GM12878 (cell line): ENCODE measurements around the gene SCGB1C2.

Source experiments
- CBX3 ChIP-seq: fragments of 200-600 bp; sonication (generic); IDR thresholded peaks from 2 replicates; pipeline ENCODE4 v1.6.1; 2016; ENCODE audit warnings: low read depth, borderline replicate concordance
- DPF2 ChIP-seq: fragments of 450-650 bp; IDR thresholded peaks from 2 replicates; pipeline ENCODE4 v1.6.1; 2017; ENCODE audit warnings: mild to moderate bottlenecking
- GABPA ChIP-seq: IDR thresholded peaks from 2 replicates; pipeline ENCODE4 v1.6.1; 2014; ENCODE audit warnings: antibody characterized with exemption, low read depth, mild to moderate bottlenecking, inconsistent platforms
- MTA2 ChIP-seq: fragments of 450-650 bp; IDR thresholded peaks from 2 replicates; pipeline ENCODE4 v1.6.1; 2016; ENCODE audit warnings: low read depth, mild to moderate bottlenecking, moderate library complexity
- MYC ChIP-seq: IDR thresholded peaks from 2 replicates; pipeline ENCODE4 v1.6.1; 2011; ENCODE audit warnings: mild to moderate bottlenecking, low read length, moderate library complexity, inconsistent platforms; ENCODE audit not compliant: insufficient read depth, insufficient replicate concordance, insufficient read length, severe bottlenecking
- POLR2A ChIP-seq: IDR thresholded peaks from 2 replicates; pipeline ENCODE4 v1.6.1; 2011; ENCODE audit warnings: low read depth, mild to moderate bottlenecking, low read length
- RBBP5 ChIP-seq: fragments of 200-600 bp; sonication (generic); conservative IDR thresholded peaks from 2 replicates; pipeline ENCODE4 v1.6.1; 2016
- TBL1XR1 ChIP-seq: IDR thresholded peaks from 2 replicates; pipeline ENCODE4 v1.6.1; 2012; ENCODE audit warnings: low read depth, low read length, improper control_type of control experiment
- TF ChIP-seq, protein P1 (sequence below): IDR thresholded peaks from 2 replicates; pipeline ENCODE4 v1.6.1; 2012; ENCODE audit warnings: improper control_type of control experiment, low read depth, low read length; ENCODE audit not compliant: insufficient replicate concordance
- TF ChIP-seq, protein P2 (sequence below), 3 experiments: IDR thresholded peaks in 2 of 3; conservative IDR thresholded peaks in 1 of 3; 2 replicates each; pipeline ENCODE4 v1.5.1; 2011; ENCODE audit warnings: low read depth in 3 of 3, low read length in 3 of 3, mild to moderate bottlenecking in 3 of 3, control low read depth in 2 of 3, moderate library complexity in 2 of 3, inconsistent platforms in 1 of 3, mixed read lengths in 1 of 3; ENCODE audit not compliant: control insufficient read depth in 2 of 3, insufficient read depth in 1 of 3; ENCODE audit errors: extremely low read depth in 1 of 3
- TF ChIP-seq, protein P3 (sequence below): IDR thresholded peaks from 2 replicates; pipeline ENCODE4 v1.6.1; 2012; ENCODE audit warnings: mild to moderate bottlenecking, low read depth, low read length

DNA sequence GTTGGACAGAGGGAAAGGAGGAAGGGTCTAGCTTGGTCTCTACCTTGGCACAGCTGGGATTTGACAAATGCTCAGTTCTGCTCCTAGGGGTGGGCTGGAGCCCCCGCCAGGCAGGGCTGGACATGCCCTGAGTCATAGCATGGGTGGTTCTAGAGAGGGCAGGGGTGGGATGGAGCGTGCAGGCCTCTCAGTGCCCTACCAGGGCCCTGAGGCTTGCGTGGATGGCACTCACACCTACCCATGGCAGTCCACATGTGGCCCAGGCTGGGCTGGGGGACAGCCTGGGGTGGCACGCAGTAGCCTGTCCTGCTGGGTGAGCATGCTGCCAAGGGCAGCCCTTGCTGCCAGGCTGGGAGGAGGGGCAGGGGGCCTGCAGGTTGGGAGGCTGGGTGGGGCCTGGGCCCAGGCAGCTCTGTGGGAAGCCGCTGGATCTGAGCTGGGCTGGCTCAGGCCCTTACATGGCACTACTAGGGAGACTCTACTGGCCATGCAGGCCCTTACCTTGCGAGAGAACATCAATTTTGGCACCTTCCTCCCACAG, 32.8 kb downstream of the SCGB1C2 start:
- TF ChIP-seq RBBP5 (no peak), MYC (no peak), TBL1XR1 (no peak), POLR2A (no peak), GABPA (no peak), MTA2 (no peak), DPF2 (no peak), CBX3 (no peak)
- TF ChIP-seq, protein P1, sequence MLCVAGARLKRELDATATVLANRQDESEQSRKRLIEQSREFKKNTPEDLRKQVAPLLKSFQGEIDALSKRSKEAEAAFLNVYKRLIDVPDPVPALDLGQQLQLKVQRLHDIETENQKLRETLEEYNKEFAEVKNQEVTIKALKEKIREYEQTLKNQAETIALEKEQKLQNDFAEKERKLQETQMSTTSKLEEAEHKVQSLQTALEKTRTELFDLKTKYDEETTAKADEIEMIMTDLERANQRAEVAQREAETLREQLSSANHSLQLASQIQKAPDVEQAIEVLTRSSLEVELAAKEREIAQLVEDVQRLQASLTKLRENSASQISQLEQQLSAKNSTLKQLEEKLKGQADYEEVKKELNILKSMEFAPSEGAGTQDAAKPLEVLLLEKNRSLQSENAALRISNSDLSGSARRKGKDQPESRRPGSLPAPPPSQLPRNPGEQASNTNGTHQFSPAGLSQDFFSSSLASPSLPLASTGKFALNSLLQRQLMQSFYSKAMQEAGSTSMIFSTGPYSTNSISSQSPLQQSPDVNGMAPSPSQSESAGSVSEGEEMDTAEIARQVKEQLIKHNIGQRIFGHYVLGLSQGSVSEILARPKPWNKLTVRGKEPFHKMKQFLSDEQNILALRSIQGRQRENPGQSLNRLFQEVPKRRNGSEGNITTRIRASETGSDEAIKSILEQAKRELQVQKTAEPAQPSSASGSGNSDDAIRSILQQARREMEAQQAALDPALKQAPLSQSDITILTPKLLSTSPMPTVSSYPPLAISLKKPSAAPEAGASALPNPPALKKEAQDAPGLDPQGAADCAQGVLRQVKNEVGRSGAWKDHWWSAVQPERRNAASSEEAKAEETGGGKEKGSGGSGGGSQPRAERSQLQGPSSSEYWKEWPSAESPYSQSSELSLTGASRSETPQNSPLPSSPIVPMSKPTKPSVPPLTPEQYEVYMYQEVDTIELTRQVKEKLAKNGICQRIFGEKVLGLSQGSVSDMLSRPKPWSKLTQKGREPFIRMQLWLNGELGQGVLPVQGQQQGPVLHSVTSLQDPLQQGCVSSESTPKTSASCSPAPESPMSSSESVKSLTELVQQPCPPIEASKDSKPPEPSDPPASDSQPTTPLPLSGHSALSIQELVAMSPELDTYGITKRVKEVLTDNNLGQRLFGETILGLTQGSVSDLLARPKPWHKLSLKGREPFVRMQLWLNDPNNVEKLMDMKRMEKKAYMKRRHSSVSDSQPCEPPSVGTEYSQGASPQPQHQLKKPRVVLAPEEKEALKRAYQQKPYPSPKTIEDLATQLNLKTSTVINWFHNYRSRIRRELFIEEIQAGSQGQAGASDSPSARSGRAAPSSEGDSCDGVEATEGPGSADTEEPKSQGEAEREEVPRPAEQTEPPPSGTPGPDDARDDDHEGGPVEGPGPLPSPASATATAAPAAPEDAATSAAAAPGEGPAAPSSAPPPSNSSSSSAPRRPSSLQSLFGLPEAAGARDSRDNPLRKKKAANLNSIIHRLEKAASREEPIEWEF, result no peak
- TF ChIP-seq, protein P2, sequence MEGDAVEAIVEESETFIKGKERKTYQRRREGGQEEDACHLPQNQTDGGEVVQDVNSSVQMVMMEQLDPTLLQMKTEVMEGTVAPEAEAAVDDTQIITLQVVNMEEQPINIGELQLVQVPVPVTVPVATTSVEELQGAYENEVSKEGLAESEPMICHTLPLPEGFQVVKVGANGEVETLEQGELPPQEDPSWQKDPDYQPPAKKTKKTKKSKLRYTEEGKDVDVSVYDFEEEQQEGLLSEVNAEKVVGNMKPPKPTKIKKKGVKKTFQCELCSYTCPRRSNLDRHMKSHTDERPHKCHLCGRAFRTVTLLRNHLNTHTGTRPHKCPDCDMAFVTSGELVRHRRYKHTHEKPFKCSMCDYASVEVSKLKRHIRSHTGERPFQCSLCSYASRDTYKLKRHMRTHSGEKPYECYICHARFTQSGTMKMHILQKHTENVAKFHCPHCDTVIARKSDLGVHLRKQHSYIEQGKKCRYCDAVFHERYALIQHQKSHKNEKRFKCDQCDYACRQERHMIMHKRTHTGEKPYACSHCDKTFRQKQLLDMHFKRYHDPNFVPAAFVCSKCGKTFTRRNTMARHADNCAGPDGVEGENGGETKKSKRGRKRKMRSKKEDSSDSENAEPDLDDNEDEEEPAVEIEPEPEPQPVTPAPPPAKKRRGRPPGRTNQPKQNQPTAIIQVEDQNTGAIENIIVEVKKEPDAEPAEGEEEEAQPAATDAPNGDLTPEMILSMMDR (IDR thresholded peaks at IDR 0.05 in 2 of 3, conservative IDR thresholded peaks at IDR 0.05 in 1 of 3; ENCODE audit: control insufficient read depth in 2 of 3, extremely low read depth in 1 of 3, insufficient read depth in 1 of 3, low read depth in 3 of 3, low read length in 3 of 3), result no peak
- TF ChIP-seq, protein P3, sequence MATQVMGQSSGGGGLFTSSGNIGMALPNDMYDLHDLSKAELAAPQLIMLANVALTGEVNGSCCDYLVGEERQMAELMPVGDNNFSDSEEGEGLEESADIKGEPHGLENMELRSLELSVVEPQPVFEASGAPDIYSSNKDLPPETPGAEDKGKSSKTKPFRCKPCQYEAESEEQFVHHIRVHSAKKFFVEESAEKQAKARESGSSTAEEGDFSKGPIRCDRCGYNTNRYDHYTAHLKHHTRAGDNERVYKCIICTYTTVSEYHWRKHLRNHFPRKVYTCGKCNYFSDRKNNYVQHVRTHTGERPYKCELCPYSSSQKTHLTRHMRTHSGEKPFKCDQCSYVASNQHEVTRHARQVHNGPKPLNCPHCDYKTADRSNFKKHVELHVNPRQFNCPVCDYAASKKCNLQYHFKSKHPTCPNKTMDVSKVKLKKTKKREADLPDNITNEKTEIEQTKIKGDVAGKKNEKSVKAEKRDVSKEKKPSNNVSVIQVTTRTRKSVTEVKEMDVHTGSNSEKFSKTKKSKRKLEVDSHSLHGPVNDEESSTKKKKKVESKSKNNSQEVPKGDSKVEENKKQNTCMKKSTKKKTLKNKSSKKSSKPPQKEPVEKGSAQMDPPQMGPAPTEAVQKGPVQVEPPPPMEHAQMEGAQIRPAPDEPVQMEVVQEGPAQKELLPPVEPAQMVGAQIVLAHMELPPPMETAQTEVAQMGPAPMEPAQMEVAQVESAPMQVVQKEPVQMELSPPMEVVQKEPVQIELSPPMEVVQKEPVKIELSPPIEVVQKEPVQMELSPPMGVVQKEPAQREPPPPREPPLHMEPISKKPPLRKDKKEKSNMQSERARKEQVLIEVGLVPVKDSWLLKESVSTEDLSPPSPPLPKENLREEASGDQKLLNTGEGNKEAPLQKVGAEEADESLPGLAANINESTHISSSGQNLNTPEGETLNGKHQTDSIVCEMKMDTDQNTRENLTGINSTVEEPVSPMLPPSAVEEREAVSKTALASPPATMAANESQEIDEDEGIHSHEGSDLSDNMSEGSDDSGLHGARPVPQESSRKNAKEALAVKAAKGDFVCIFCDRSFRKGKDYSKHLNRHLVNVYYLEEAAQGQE, result no peak
